SK-N-SH treated with all-trans-retinoic acid at 6 μM for 48 hours (cell line): ENCODE measurements around the gene GIMAP8.
A peak's percentile ranks its signal among the peaks of the same experiment; 100 is the strongest.

ENCODE experiments used
- ATAC-seq: fragments of 200-7000 bp; cut with Tn5 transposase; 3 replicates; pipeline ENCODE4 v1.9.1; 2020; ENCODE audit warnings: mild to moderate bottlenecking, moderate library complexity
- ARNTL ChIP-seq: fragments of 450-650 bp; formaldehyde crosslinking; IDR thresholded peaks from 2 replicates; pipeline ENCODE4 v1.5.0; 2020; ENCODE audit warnings: low read depth, mild to moderate bottlenecking, moderate library complexity, borderline replicate concordance
- BACH2 ChIP-seq: fragments of 250-450 bp; sonication (Bioruptor Pico); IDR thresholded peaks from 2 replicates; pipeline ENCODE4 v1.9.0; 2021; ENCODE audit warnings: mild to moderate bottlenecking, borderline replicate concordance
- CREB5 ChIP-seq: fragments of 250-450 bp; sonication (Bioruptor Pico); IDR thresholded peaks from 2 replicates; pipeline ENCODE4 v1.5.1; 2020; ENCODE audit warnings: low read depth, mild to moderate bottlenecking, moderate library complexity
- CSDC2 ChIP-seq: fragments of 250-450 bp; sonication (Bioruptor Pico); IDR thresholded peaks from 2 replicates; pipeline ENCODE4 v1.5.0; 2020; ENCODE audit warnings: mild to moderate bottlenecking, moderate library complexity
- CSRNP3 ChIP-seq: fragments of 250-450 bp; sonication (Bioruptor Pico); IDR thresholded peaks from 2 replicates; pipeline ENCODE4 v1.5.1; 2021; ENCODE audit warnings: mild to moderate bottlenecking, moderate library complexity
- ESRRG ChIP-seq: fragments of 250-450 bp; sonication (Bioruptor Pico); IDR thresholded peaks from 2 replicates; pipeline ENCODE4 v1.6.1; 2021; ENCODE audit warnings: mild to moderate bottlenecking
- GLIS3 ChIP-seq: fragments of 250-450 bp; sonication (Bioruptor Pico); IDR thresholded peaks from 2 replicates; pipeline ENCODE4 v1.5.0; 2020; ENCODE audit warnings: mild to moderate bottlenecking, moderate library complexity
- OSR1 ChIP-seq: fragments of 250-450 bp; sonication (Bioruptor Pico); IDR thresholded peaks from 2 replicates; pipeline ENCODE4 v1.8.0; 2022; ENCODE audit warnings: moderate library complexity, mild to moderate bottlenecking, inconsistent platforms
- PATZ1 ChIP-seq: fragments of 250-450 bp; sonication (Bioruptor Pico); IDR thresholded peaks from 2 replicates; pipeline ENCODE4 v1.8.0; 2020; ENCODE audit warnings: mild to moderate bottlenecking, moderate library complexity, borderline replicate concordance
- POU6F1 ChIP-seq: fragments of 250-450 bp; sonication (Bioruptor Pico); IDR thresholded peaks from 2 replicates; pipeline ENCODE4 v1.8.0; 2021; ENCODE audit warnings: low read depth, mild to moderate bottlenecking, moderate library complexity, borderline replicate concordance
- RARB ChIP-seq: fragments of 250-450 bp; sonication (Bioruptor Pico); IDR thresholded peaks from 2 replicates; pipeline ENCODE4 v1.8.0; 2021; ENCODE audit warnings: mild to moderate bottlenecking, moderate library complexity
- TCF4 ChIP-seq: fragments of 250-450 bp; sonication (Bioruptor Pico); IDR thresholded peaks from 2 replicates; pipeline ENCODE4 v1.8.0; 2021; ENCODE audit warnings: mild to moderate bottlenecking, moderate library complexity, borderline replicate concordance
- TOX ChIP-seq: fragments of 250-450 bp; sonication (Bioruptor Pico); IDR thresholded peaks from 2 replicates; pipeline ENCODE4 v1.8.0; 2021; ENCODE audit warnings: mild to moderate bottlenecking, moderate library complexity, borderline replicate concordance
- ZC3H10 ChIP-seq: fragments of 250-450 bp; sonication (Bioruptor Pico); IDR thresholded peaks from 2 replicates; pipeline ENCODE4 v1.5.1; 2021; ENCODE audit warnings: mild to moderate bottlenecking, moderate library complexity
- ZFP3 ChIP-seq: fragments of 250-450 bp; sonication (Bioruptor Pico); IDR thresholded peaks from 2 replicates; pipeline ENCODE4 v1.5.0; 2020; ENCODE audit warnings: mild to moderate bottlenecking, moderate library complexity
- ZNF565 ChIP-seq: fragments of 450-650 bp; formaldehyde crosslinking; conservative IDR thresholded peaks from 2 replicates; pipeline ENCODE4 v1.5.0; 2020; ENCODE audit warnings: low read depth, mild to moderate bottlenecking, moderate library complexity
- ZNF8 ChIP-seq: fragments of 450-650 bp; formaldehyde crosslinking; IDR thresholded peaks from 2 replicates; pipeline ENCODE4 v1.5.0; 2020; ENCODE audit warnings: mild to moderate bottlenecking, moderate library complexity

The GIMAP8 gene

GRCh38 chr7:150420987-150421674 lies 29.3 kb upstream of the GIMAP8 start:
- no peak for TF ChIP-seq ZNF8 (CRISPR knock-in tag)
- no peak for TF ChIP-seq ESRRG (CRISPR knock-in tag)
- no peak for TF ChIP-seq OSR1 (CRISPR knock-in tag)
- peak; percentile 100 for ATAC-seq

- no peak for TF ChIP-seq OSR1 (CRISPR knock-in tag)
- no peak for TF ChIP-seq PATZ1 (CRISPR knock-in tag)
- no peak for TF ChIP-seq ZNF8 (CRISPR knock-in tag)
- no peak for TF ChIP-seq ZC3H10 (CRISPR knock-in tag)
- TF ChIP-seq POU6F1 (CRISPR knock-in tag), result no peak
- no peak for TF ChIP-seq ARNTL (CRISPR knock-in tag)
- TF ChIP-seq TOX, result no peak
- TF ChIP-seq ZNF565 (CRISPR knock-in tag), result no peak
- TF ChIP-seq CREB5 (CRISPR knock-in tag), result no peak
- TF ChIP-seq BACH2, result no peak
- no peak for TF ChIP-seq GLIS3 (CRISPR knock-in tag)
- no peak for ATAC-seq
These were observed 28.6 kb upstream of the GIMAP8 start for GRCh38 chr7:150421831-150422230.

GRCh38 chr7:150425670-150426069 lies 24.8 kb upstream of the GIMAP8 start:
- ATAC-seq, result no peak
- TF ChIP-seq ZC3H10 (CRISPR knock-in tag) (no peak), BACH2 (no peak), OSR1 (CRISPR knock-in tag) (no peak), RARB (CRISPR knock-in tag) (no peak), PATZ1 (CRISPR knock-in tag) (no peak), TCF4 (CRISPR knock-in tag) (no peak), CSDC2 (CRISPR knock-in tag) (no peak), CSRNP3 (CRISPR knock-in tag) (no peak), ZFP3 (no peak), ARNTL (CRISPR knock-in tag) (no peak)

GRCh38 chr7:150428671-150429451 lies 21.6 kb upstream of the GIMAP8 start:
- ATAC-seq, result peak; percentile 79
- TF ChIP-seq RARB (CRISPR knock-in tag), result no peak
